Measurements from ENCODE around the gene ENPP5.

The ENPP5 gene, protein sequence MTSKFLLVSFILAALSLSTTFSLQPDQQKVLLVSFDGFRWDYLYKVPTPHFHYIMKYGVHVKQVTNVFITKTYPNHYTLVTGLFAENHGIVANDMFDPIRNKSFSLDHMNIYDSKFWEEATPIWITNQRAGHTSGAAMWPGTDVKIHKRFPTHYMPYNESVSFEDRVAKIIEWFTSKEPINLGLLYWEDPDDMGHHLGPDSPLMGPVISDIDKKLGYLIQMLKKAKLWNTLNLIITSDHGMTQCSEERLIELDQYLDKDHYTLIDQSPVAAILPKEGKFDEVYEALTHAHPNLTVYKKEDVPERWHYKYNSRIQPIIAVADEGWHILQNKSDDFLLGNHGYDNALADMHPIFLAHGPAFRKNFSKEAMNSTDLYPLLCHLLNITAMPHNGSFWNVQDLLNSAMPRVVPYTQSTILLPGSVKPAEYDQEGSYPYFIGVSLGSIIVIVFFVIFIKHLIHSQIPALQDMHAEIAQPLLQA

GRCh38 chr6:46170357-46171289 lies at the start of gene ENPP5:
TSS of gene ENPP5 (minus strand) at chr6:46170980. CDS start at chr6:46168262, 2,718 bp downstream.
- no peaks in the 10 kb centered on the region for H3K27me3 ChIP-seq (ENCODE audit: control insufficient read depth, insufficient read depth, low read length)

GRCh38 chr6:46219661-46220060 lies 48.9 kb upstream of the ENPP5 start:
- no peaks in the 10 kb centered on the region for H3K9me3 ChIP-seq (ENCODE audit: control insufficient read depth, insufficient read depth, low read length)
- no peak overlapping the region for H3K27ac ChIP-seq (ENCODE audit: low read depth, low read length)
- H3K36me3 ChIP-seq (ENCODE audit: control insufficient read depth, insufficient read depth, low read length) = no peaks in the 10 kb centered on the region
- H3K4me3 ChIP-seq (ENCODE audit: low read depth, low read length) = no peak overlapping the region
- no peak overlapping the region for H3K9ac ChIP-seq (ENCODE audit: low read depth, low read length)
- peaks cover 13% of the 10 kb centered on the region for H3K27me3 ChIP-seq (ENCODE audit: control insufficient read depth, insufficient read depth, low read length)
- H3K4me1 ChIP-seq (ENCODE audit: control insufficient read depth, insufficient read depth, low read length) = no peaks in the 10 kb centered on the region

More at GRCh38 chr6:46170357-46171289, at the start of gene ENPP5:
- H3K4me1 ChIP-seq (ENCODE audit: control insufficient read depth, insufficient read depth, low read length) = peaks cover 12% of the 10 kb centered on the region
- peaks cover 10% of the 10 kb centered on the region for H3K36me3 ChIP-seq (ENCODE audit: control insufficient read depth, insufficient read depth, low read length)
- peak within 1 kb of the TSS; percentile 99 for H3K4me3 ChIP-seq (ENCODE audit: low read depth, low read length)
- H3K9me3 ChIP-seq (ENCODE audit: control insufficient read depth, insufficient read depth, low read length) = no peaks in the 10 kb centered on the region
- peak within 1 kb of the TSS; percentile 65 for H3K27ac ChIP-seq (ENCODE audit: low read depth, low read length)
- peak within 1 kb of the TSS; percentile 79 for H3K9ac ChIP-seq (ENCODE audit: low read depth, low read length)

GRCh38 chr6:46218457-46218856 lies 47.7 kb upstream of the ENPP5 start:
- H3K4me3 ChIP-seq (ENCODE audit: low read depth, low read length) = no peak overlapping the region
- H3K27ac ChIP-seq (ENCODE audit: low read depth, low read length) = no peak overlapping the region

DNA sequence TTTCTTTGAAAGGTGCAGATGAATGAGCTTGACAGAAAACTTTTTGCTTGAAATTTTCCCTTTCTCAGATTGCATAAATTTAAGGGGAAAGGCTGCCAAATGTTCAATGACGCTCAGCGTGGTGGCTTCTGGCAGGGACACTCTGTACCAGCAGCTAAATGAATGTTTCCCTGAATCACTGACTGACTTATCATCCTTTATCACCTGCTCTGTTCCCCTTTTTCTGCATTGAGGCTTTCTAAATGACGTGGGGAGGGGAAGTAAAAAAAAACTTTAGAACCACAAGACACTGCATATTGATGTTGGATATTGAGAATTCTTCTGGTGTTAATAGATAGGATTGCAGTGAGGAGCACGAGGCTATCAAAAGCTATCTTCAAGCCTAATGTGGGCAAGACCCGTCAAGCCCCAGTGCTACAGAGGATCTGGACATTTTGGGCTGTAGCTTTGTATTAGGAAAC lies 46.9 kb upstream of the ENPP5 start:
- H3K36me3 ChIP-seq (ENCODE audit: control insufficient read depth, insufficient read depth, low read length) = no peaks in the 10 kb centered on the region
- no peak overlapping the region for H3K9ac ChIP-seq (ENCODE audit: low read depth, low read length)
- H3K27ac ChIP-seq (ENCODE audit: low read depth, low read length) = no peak overlapping the region
- no peaks in the 10 kb centered on the region for H3K4me1 ChIP-seq (ENCODE audit: control insufficient read depth, insufficient read depth, low read length)
- no peak overlapping the region for H3K4me3 ChIP-seq (ENCODE audit: low read depth, low read length)
- no peaks in the 10 kb centered on the region for H3K9me3 ChIP-seq (ENCODE audit: control insufficient read depth, insufficient read depth, low read length)
- peaks cover 15% of the 10 kb centered on the region for H3K27me3 ChIP-seq (ENCODE audit: control insufficient read depth, insufficient read depth, low read length)

More at GRCh38 chr6:46218457-46218856, 47.7 kb upstream of the ENPP5 start:
- H3K9me3 ChIP-seq (ENCODE audit: control insufficient read depth, insufficient read depth, low read length) = no peaks in the 10 kb centered on the region
- H3K4me1 ChIP-seq (ENCODE audit: control insufficient read depth, insufficient read depth, low read length) = no peaks in the 10 kb centered on the region
- H3K36me3 ChIP-seq (ENCODE audit: control insufficient read depth, insufficient read depth, low read length) = no peaks in the 10 kb centered on the region
- no peak overlapping the region for H3K9ac ChIP-seq (ENCODE audit: low read depth, low read length)
- peaks cover 15% of the 10 kb centered on the region for H3K27me3 ChIP-seq (ENCODE audit: control insufficient read depth, insufficient read depth, low read length)

DNA sequence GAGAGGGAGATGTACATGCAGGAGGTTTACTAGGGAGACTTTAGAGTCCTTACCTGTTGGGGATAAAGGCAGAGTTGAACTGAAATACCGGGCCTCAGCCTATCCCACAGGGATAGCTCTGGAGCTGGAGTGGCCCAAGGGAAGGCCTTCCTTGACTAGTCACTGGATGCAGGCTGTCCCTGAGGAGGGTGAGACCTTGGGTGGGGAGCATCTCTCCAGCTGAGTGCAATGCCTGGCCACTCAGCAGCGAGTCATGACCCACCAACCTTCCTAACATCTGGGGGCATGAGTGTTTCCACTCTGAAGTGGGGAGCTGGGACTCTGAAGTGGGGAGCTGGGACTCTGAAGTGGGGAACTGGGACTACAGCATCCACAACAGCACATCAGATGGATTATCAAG lies 46.1 kb upstream of the ENPP5 start:
- no peaks in the 10 kb centered on the region for H3K36me3 ChIP-seq (ENCODE audit: control insufficient read depth, insufficient read depth, low read length)
- no peaks in the 10 kb centered on the region for H3K9me3 ChIP-seq (ENCODE audit: control insufficient read depth, insufficient read depth, low read length)
- H3K9ac ChIP-seq (ENCODE audit: low read depth, low read length) = no peak overlapping the region
- no peaks in the 10 kb centered on the region for H3K4me1 ChIP-seq (ENCODE audit: control insufficient read depth, insufficient read depth, low read length)
- H3K4me3 ChIP-seq (ENCODE audit: low read depth, low read length) = no peak overlapping the region
- H3K27ac ChIP-seq (ENCODE audit: low read depth, low read length) = no peak overlapping the region
- peaks cover 15% of the 10 kb centered on the region for H3K27me3 ChIP-seq (ENCODE audit: control insufficient read depth, insufficient read depth, low read length)

DNA sequence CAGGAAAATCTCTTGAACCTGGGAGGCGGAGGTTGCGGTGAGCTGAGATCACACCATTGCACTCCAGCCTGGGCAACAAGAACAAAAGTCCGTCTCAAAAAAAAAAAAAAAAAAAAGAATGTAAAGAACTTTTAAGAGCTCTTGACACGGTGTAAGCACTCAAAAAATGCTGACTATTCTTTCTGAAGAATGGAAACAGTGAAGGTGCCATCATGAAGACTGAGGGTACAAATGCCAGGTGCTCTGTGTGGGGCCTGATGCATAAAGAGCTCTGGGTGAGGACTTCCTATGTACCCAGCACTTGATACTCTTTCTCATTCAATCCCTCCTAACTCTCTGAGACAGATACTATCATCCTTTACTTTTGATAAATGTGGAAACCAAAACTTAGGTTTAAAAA lies 45.0 kb upstream of the ENPP5 start:
- Histone ChIP-seq H3K4me1 (ENCODE audit: control insufficient read depth, insufficient read depth, low read length) (no peaks in the 10 kb centered on the region), H3K4me3 (ENCODE audit: low read depth, low read length) (no peak overlapping the region), H3K27me3 (ENCODE audit: control insufficient read depth, insufficient read depth, low read length) (peaks cover 15% of the 10 kb centered on the region), H3K9ac (ENCODE audit: low read depth, low read length) (no peak overlapping the region), H3K9me3 (ENCODE audit: control insufficient read depth, insufficient read depth, low read length) (no peaks in the 10 kb centered on the region), H3K36me3 (ENCODE audit: control insufficient read depth, insufficient read depth, low read length) (no peaks in the 10 kb centered on the region), H3K27ac (ENCODE audit: low read depth, low read length) (no peak overlapping the region)

- H3K9me3 ChIP-seq (ENCODE audit: control insufficient read depth, insufficient read depth, low read length) = no peaks in the 10 kb centered on the region
- peaks cover 15% of the 10 kb centered on the region for H3K27me3 ChIP-seq (ENCODE audit: control insufficient read depth, insufficient read depth, low read length)
- no peaks in the 10 kb centered on the region for H3K4me1 ChIP-seq (ENCODE audit: control insufficient read depth, insufficient read depth, low read length)
- no peaks in the 10 kb centered on the region for H3K36me3 ChIP-seq (ENCODE audit: control insufficient read depth, insufficient read depth, low read length)
- no peak overlapping the region for H3K27ac ChIP-seq (ENCODE audit: low read depth, low read length)
- no peak overlapping the region for H3K9ac ChIP-seq (ENCODE audit: low read depth, low read length)
- H3K4me3 ChIP-seq (ENCODE audit: low read depth, low read length) = no peak overlapping the region
Measured at GRCh38 chr6:46215213-46215612, 44.4 kb upstream of the ENPP5 start.

DNA sequence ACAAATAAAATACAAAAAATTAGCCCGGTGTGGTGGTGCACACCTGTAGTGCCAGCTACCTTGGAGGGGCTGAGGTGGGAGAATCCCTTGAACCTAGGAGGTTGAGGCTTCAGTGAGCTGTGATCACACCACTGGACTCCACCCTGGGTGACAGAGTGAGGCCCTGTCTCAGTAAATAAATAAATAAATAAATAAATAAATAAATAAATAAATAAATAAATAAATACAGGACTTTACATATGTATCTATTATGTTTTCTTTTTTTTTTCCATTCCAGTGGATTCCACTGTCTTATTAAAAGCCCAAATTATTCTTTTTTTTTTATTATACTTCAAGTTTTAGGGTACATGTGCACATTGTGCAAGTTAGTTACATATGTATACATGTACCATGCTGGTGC lies 41.1 kb upstream of the ENPP5 start:
- Histone ChIP-seq H3K36me3 (ENCODE audit: control insufficient read depth, insufficient read depth, low read length) (no peaks in the 10 kb centered on the region), H3K9me3 (ENCODE audit: control insufficient read depth, insufficient read depth, low read length) (no peaks in the 10 kb centered on the region), H3K27me3 (ENCODE audit: control insufficient read depth, insufficient read depth, low read length) (peaks cover 15% of the 10 kb centered on the region), H3K4me3 (ENCODE audit: low read depth, low read length) (no peak overlapping the region), H3K27ac (ENCODE audit: low read depth, low read length) (no peak overlapping the region), H3K9ac (ENCODE audit: low read depth, low read length) (no peak overlapping the region), H3K4me1 (ENCODE audit: control insufficient read depth, insufficient read depth, low read length) (no peaks in the 10 kb centered on the region)

- no peak overlapping the region for H3K27ac ChIP-seq (ENCODE audit: low read depth, low read length)
- peaks cover 5% of the 10 kb centered on the region; the same call in 1 of the 2 replicates for H3K27me3 ChIP-seq (ENCODE audit: control insufficient read depth, insufficient read depth, low read length)
- no peaks in the 10 kb centered on the region for H3K9me3 ChIP-seq (ENCODE audit: control insufficient read depth, insufficient read depth, low read length)
- H3K4me3 ChIP-seq (ENCODE audit: low read depth, low read length) = no peak overlapping the region
- H3K36me3 ChIP-seq (ENCODE audit: control insufficient read depth, insufficient read depth, low read length) = no peaks in the 10 kb centered on the region
- no peaks in the 10 kb centered on the region for H3K4me1 ChIP-seq (ENCODE audit: control insufficient read depth, insufficient read depth, low read length)
- no peak overlapping the region for H3K9ac ChIP-seq (ENCODE audit: low read depth, low read length)
Measured at GRCh38 chr6:46210294-46210693, 39.5 kb upstream of the ENPP5 start.

DNA sequence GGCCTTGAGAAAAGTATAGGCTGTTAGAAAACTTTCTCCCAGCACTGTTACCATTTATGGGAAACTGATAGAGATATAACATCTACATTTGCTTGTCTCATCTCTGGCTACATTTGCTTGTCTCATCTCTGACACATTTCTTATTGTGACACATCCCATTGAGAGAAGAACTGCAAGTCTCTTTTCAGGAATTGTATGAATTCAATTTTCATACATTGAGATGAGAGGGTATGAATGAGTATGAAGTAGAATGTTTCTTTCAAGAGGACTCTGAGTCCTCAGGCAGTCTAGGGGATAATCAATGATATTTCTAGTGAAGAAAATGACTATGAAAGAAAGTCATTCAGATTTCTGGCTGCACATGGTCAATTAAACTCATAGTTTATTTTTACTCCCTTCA lies 37.5 kb upstream of the ENPP5 start:
- H3K27ac ChIP-seq (ENCODE audit: low read depth, low read length) = no peak overlapping the region
- H3K4me1 ChIP-seq (ENCODE audit: control insufficient read depth, insufficient read depth, low read length) = no peaks in the 10 kb centered on the region
- no peaks in the 10 kb centered on the region for H3K27me3 ChIP-seq (ENCODE audit: control insufficient read depth, insufficient read depth, low read length)
- no peak overlapping the region for H3K9ac ChIP-seq (ENCODE audit: low read depth, low read length)
- H3K9me3 ChIP-seq (ENCODE audit: control insufficient read depth, insufficient read depth, low read length) = no peaks in the 10 kb centered on the region
- no peaks in the 10 kb centered on the region for H3K36me3 ChIP-seq (ENCODE audit: control insufficient read depth, insufficient read depth, low read length)
- H3K4me3 ChIP-seq (ENCODE audit: low read depth, low read length) = no peak overlapping the region
